Measurements from ENCODE around the gene EDA. TPM values are rescaled to one million over a fixed set of nuclear protein-coding genes. Genes with fewer than 3 reads are reported as not detected.

Gene EDA
- total and polyA plus RNA-seq, 10 of the 15 experiments (the other 5 are each of a cell fraction or from before 2014, with no cell fraction given): 0.06 TPM; not detected in 9

GRCh38 chrX:70082723-70083122, 466.8 kb downstream of the EDA start:
- no peaks in the 10 kb centered on the region for H3K36me3 ChIP-seq (ENCODE audit: control insufficient read depth in 2 of 2, insufficient read depth in 2 of 2, low read length in 1 of 2)
- no peak overlapping the region for H2AFZ ChIP-seq (ENCODE audit: control insufficient read depth, low read depth, low read length)
- H3K4me2 ChIP-seq (ENCODE audit: control insufficient read depth, insufficient read depth): no peak overlapping the region
- H3K4me3 ChIP-seq: no peak overlapping the region
- no peaks in the 10 kb centered on the region for H3K79me2 ChIP-seq (ENCODE audit: control insufficient read depth, insufficient read depth, low read length)
- H3K27me3 ChIP-seq (replicated peaks in 1 of 2; ENCODE audit: control insufficient read depth in 2 of 2, insufficient read depth in 2 of 2, low read length in 1 of 2): no peaks in the 10 kb centered on the region
- DNase-seq (ENCODE audit: low read depth, low spot score): no peak
- no peaks in the 10 kb centered on the region for H3K9me3 ChIP-seq (replicated peaks; ENCODE audit: control insufficient read depth, insufficient read depth, low read length)
- POLR2A ChIA-PET: no interaction called here
- SMC1A ChIA-PET (ENCODE audit: uncharacterized antibody, unreplicated experiment): interaction anchor here (1.3 kb wide), 1 partner anchor 14 kb away, joined by 4 read pairs; no protein-coding TSS in a partner anchor
- no peak for ATAC-seq
- H3K9ac ChIP-seq (ENCODE audit: control insufficient read depth, insufficient read depth, low read length): no peak overlapping the region
- H3K4me1 ChIP-seq (ENCODE audit: control insufficient read depth, insufficient read depth, low read length): no peaks in the 10 kb centered on the region
- 10% methylated on average over 4 of the region's 4 CpGs for WGBS (ENCODE audit: insufficient coverage, insufficient replicate concordance, low lambda C conversion rate, missing lambda C conversion rate)
- in situ Hi-C loops (cut with MboI): no loop called here
- RAD21 ChIA-PET (ENCODE audit: unreplicated experiment): no interaction called here
- intact Hi-C loops (cut with micrococcal nuclease; ENCODE audit: unreplicated experiment): no loop called here
- no peaks in the 10 kb centered on the region for H4K20me1 ChIP-seq (ENCODE audit: control insufficient read depth, insufficient read depth)
- no peak for FAIRE-seq
- H3K27ac ChIP-seq (ENCODE audit: control insufficient read depth, insufficient read depth): no peak overlapping the region
- no TSS peak for BruUV-seq (replicated peaks)
- CTCF ChIA-PET: interaction anchor here (2.0 kb wide), 1 partner anchor 15 kb away, joined by 7 read pairs; no protein-coding TSS in a partner anchor
- TF ChIP-seq BHLHE40 (IDR thresholded peaks at IDR 0.05; ENCODE audit: borderline replicate concordance in 1 of 2, low read depth in 2 of 2, low read length in 1 of 2): no peak
- no peak for TF ChIP-seq ZNF592 (IDR thresholded peaks at IDR 0.05)
- no peak for TF ChIP-seq SUZ12 (IDR thresholded peaks at IDR 0.05; ENCODE audit: unreplicated experiment)
- TF ChIP-seq, protein P1, sequence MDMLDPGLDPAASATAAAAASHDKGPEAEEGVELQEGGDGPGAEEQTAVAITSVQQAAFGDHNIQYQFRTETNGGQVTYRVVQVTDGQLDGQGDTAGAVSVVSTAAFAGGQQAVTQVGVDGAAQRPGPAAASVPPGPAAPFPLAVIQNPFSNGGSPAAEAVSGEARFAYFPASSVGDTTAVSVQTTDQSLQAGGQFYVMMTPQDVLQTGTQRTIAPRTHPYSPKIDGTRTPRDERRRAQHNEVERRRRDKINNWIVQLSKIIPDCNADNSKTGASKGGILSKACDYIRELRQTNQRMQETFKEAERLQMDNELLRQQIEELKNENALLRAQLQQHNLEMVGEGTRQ (IDR thresholded peaks at IDR 0.05; ENCODE audit: borderline replicate concordance, low read depth, low read length): no peak
- no peak for TF ChIP-seq ZNF207 (IDR thresholded peaks at IDR 0.05; ENCODE audit: borderline replicate concordance)
- TF ChIP-seq CEBPB (IDR thresholded peaks at IDR 0.05; ENCODE audit: borderline replicate concordance in 1 of 2, low read depth in 2 of 2, low read length in 2 of 2): no peak
- no peak for TF ChIP-seq CREM (IDR thresholded peaks at IDR 0.05; ENCODE audit: low read depth)
- TF ChIP-seq, protein P2, sequence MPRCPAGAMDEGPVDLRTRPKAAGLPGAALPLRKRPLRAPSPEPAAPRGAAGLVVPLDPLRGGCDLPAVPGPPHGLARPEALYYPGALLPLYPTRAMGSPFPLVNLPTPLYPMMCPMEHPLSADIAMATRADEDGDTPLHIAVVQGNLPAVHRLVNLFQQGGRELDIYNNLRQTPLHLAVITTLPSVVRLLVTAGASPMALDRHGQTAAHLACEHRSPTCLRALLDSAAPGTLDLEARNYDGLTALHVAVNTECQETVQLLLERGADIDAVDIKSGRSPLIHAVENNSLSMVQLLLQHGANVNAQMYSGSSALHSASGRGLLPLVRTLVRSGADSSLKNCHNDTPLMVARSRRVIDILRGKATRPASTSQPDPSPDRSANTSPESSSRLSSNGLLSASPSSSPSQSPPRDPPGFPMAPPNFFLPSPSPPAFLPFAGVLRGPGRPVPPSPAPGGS (IDR thresholded peaks at IDR 0.05; ENCODE audit: borderline replicate concordance, insufficient read depth, low read depth, low read length, poor library complexity, severe bottlenecking): no peak
- TF ChIP-seq NFXL1 (IDR thresholded peaks at IDR 0.05; ENCODE audit: borderline replicate concordance): no peak
- TF ChIP-seq ZBTB40 (IDR thresholded peaks at IDR 0.05; ENCODE audit: borderline replicate concordance): no peak
- TF ChIP-seq EED (IDR thresholded peaks at IDR 0.05; ENCODE audit: low read depth): no peak
- TF ChIP-seq BCL11A (IDR thresholded peaks at IDR 0.05; ENCODE audit: low read depth, low read length): no peak
- TF ChIP-seq NBN (IDR thresholded peaks at IDR 0.05): no peak
- TF ChIP-seq SMC3 (IDR thresholded peaks at IDR 0.05; ENCODE audit: borderline replicate concordance, low read length): no peak
